Measurements from ENCODE around the gene AGTR1.
"Not testable (repeated sequence)": the region's sequence is repeated elsewhere in the genome, so short reads cannot be mapped to it uniquely, and the experiment has no call there.

Gene AGTR1

GRCh38 chr3:148759430-148759829, 61.7 kb downstream of the AGTR1 start:
- no peak for DNase-seq

- no peak for DNase-seq
These were observed 65.5 kb downstream of the AGTR1 start for GRCh38 chr3:148763156-148763680.

GRCh38 chr3:148763986-148764935, 66.6 kb downstream of the AGTR1 start:
- DNase-seq, result no peak

- DNase-seq, result no peak
These were observed 74.7 kb downstream of the AGTR1 start for GRCh38 chr3:148772361-148772760.

- DNase-seq, result no peak
These were observed 75.1 kb downstream of the AGTR1 start for GRCh38 chr3:148772835-148773234.

- no peak for DNase-seq
These were observed 76.1 kb downstream of the AGTR1 start for GRCh38 chr3:148773805-148774204.

GRCh38 chr3:148778926-148779325, 81.2 kb downstream of the AGTR1 start:
- DNase-seq, result no peak

GRCh38 chr3:148785026-148785425, 87.3 kb downstream of the AGTR1 start:
- not testable (repeated sequence) for DNase-seq

- DNase-seq, result not testable (repeated sequence)
These were observed 88.5 kb downstream of the AGTR1 start for GRCh38 chr3:148786159-148786558.

- no peak for DNase-seq
These were observed 91.4 kb downstream of the AGTR1 start for GRCh38 chr3:148789146-148789545.

- no peak for DNase-seq
These were observed 92.2 kb downstream of the AGTR1 start for GRCh38 chr3:148789906-148790305.

GRCh38 chr3:148790370-148790769, 92.7 kb downstream of the AGTR1 start:
- no peak for DNase-seq

GRCh38 chr3:148790851-148791735, 93.4 kb downstream of the AGTR1 start:
- no peak for DNase-seq

- no peak for DNase-seq
These were observed 94.2 kb downstream of the AGTR1 start for GRCh38 chr3:148791920-148792319.

GRCh38 chr3:148792516-148792915, 94.8 kb downstream of the AGTR1 start:
- no peak for DNase-seq

Data from CD4-positive, alpha-beta T cell treated with Interferon alpha-2 for 1 hour (primary cell).